Breast epithelium (tissue), 4 donors: ENCODE measurements around the gene CBLN3. TPM values are rescaled to one million over a fixed set of nuclear protein-coding genes. Genes with fewer than 3 reads are reported as not detected.

ENCODE experiments used
- DNase-seq, 2 donors: peaks; one replicate each; pipeline ENCODE4 v3.0.0-alpha.2; 2019; ENCODE audit warnings: low spot score in 2 of 2
- H3K27ac ChIP-seq, 2 donors: fragments of 200-600 bp; sonication (generic) in 1 of 2; one replicate each; pipeline ENCODE4 v1.5.1; 2016 to 2019; ENCODE audit warnings: mild to moderate bottlenecking in 1 of 2
- H3K27me3 ChIP-seq, 2 donors: fragments of 200-600 bp; sonication (generic) in 1 of 2; one replicate each; pipeline versions ENCODE4 v1.5.1 to v1.6.0; 2017 to 2019; ENCODE audit warnings: control low read depth in 1 of 2, mild to moderate bottlenecking in 1 of 2
- H3K36me3 ChIP-seq: fragments of 200-600 bp; one replicate; pipeline ENCODE4 v1.5.1; 2019
- H3K4me1 ChIP-seq, 2 donors: fragments of 200-600 bp; sonication (generic); one replicate each; pipeline ENCODE4 v1.5.1; 2016 to 2019; ENCODE audit warnings: control low read depth in 1 of 2
- H3K4me3 ChIP-seq, 3 donors: fragments of 200-600 bp; sonication (generic); 1 replicate in 2 of 3; 2 replicates in 1 of 3; pipeline ENCODE4 v1.5.1; 2016 to 2019; ENCODE audit warnings: mild to moderate bottlenecking in 3 of 3, moderate library complexity in 2 of 3
- H3K9me3 ChIP-seq, 2 donors: fragments of 200-600 bp; sonication (generic) in 1 of 2; one replicate each; pipeline ENCODE4 v1.5.1; 2016 to 2019; ENCODE audit warnings: control low read depth in 1 of 2
- POLR2A ChIP-seq: fragments of 450-650 bp; IDR thresholded peaks from one replicate; pipeline ENCODE4 v1.6.1; 2016; ENCODE audit warnings: antibody characterized with exemption, mild to moderate bottlenecking, moderate library complexity
- POLR2AphosphoS5 ChIP-seq, 3 donors: sonication (generic); formaldehyde crosslinking; IDR thresholded peaks; one replicate each; pipeline ENCODE4 v1.6.1; 2017; ENCODE audit warnings: antibody characterized with exemption in 3 of 3
- intact Hi-C: fragments of 100-400 bp; cut with DNase I; formaldehyde crosslinking; loops from one replicate; pipeline ENCODE4 v1.15.1; 2023; ENCODE audit warnings: low total_unique reads
- total RNA-seq, 3 donors: library from RNA; depleted of rRNA; stranded (reverse); fragments of >200 nt; gene quantifications; one replicate each; pipeline ENCODE4 v1.1.0, GENCODE V29; 2016
- TF ChIP-seq, protein P1 (sequence below), 3 donors: fragments of 450-650 bp; IDR thresholded peaks; one replicate each; pipeline ENCODE4 v1.5.1; 2016 to 2017; ENCODE audit warnings: antibody characterized with exemption in 3 of 3, mild to moderate bottlenecking in 3 of 3, moderate library complexity in 3 of 3

CBLN3 gene
- total RNA-seq, 3 donors from 2014 or later = 1.6 to 3.8 (median 2.3) TPM

DNA sequence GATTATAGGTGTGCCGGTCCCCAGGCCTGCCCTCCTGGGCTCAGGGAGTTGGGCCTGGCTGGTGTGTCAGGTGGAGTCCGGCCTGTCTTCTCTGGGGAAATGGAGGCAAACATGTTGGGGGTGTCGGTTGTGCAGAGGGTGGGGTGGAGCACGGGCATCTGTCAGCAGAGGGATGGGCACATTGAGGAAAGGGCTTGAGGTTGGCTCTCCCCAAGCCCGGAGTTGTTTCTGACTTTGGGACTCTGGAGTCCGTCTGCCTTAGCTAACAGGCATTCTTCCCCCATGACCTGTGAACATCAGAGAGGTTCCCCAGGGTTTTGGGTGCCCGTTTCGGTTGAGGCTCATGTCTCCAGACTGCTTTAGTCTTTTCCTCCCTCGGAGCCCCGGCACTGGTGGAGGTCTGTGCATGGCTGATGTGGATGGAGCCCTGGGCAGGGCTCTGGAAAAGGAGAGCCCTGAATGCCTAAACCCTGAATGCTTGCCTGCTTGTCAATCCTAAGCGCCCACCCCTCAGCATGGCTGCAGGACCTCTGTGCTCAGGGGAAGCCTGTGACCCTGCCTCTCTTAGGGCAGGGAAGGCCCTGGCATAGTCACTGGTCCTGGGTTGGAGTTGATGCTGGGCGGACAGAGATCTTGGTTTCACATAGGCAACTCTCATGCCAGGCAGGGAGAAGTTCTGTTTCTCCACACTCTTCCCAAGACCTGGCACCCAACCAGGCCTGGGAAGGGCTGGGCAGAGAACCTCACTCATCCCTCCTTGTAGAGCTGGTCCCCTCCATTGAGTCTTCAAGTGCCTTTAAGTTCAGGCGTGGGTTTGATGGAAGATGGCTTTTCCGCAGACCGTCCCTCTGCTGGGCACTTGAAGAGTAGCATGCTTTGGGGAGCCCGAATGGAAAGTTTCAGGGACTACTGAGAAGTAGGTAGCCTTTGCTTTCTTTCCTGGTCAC lies 17.8 kb downstream of the CBLN3 start:
- Histone ChIP-seq H3K27ac (no peak overlapping the region), H3K36me3 (no peaks in the 10 kb centered on the region), H3K4me1 (no peaks in the 10 kb centered on the region), H3K9me3 (no peaks in the 10 kb centered on the region), H3K27me3 (no peaks in the 10 kb centered on the region), H3K4me3 (no peak overlapping the region)
- TF ChIP-seq, protein P1, sequence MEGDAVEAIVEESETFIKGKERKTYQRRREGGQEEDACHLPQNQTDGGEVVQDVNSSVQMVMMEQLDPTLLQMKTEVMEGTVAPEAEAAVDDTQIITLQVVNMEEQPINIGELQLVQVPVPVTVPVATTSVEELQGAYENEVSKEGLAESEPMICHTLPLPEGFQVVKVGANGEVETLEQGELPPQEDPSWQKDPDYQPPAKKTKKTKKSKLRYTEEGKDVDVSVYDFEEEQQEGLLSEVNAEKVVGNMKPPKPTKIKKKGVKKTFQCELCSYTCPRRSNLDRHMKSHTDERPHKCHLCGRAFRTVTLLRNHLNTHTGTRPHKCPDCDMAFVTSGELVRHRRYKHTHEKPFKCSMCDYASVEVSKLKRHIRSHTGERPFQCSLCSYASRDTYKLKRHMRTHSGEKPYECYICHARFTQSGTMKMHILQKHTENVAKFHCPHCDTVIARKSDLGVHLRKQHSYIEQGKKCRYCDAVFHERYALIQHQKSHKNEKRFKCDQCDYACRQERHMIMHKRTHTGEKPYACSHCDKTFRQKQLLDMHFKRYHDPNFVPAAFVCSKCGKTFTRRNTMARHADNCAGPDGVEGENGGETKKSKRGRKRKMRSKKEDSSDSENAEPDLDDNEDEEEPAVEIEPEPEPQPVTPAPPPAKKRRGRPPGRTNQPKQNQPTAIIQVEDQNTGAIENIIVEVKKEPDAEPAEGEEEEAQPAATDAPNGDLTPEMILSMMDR (IDR thresholded peaks at IDR 0.05) = peak in 2 of 3 donors; percentile 61 to 77
- TF ChIP-seq POLR2AphosphoS5 (IDR thresholded peaks at IDR 0.05) (no peak), POLR2A (no peak)
- intact Hi-C loops = no loop called here
- no peak for DNase-seq

DNA sequence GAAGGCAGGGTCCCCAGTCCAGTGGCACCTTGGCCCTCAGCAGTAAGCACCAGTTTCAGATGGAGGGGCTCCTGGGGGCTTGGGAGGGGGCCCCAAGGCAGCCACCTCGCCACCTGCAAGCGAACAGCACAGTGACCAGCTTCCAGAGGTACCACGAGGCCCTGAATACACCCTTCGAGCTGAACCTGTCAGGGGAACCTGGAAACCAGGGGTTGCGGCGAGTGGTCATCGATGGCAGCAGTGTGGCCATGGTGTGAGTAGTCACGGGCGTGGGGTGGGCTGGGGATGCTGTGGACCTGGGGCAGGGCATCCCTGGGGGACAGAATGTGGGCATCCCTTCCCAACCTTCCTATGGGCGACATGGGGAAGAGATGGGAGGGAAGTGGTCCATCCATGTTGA lies 19.5 kb downstream of the CBLN3 start:
- Histone ChIP-seq H3K9me3 (no peaks in the 10 kb centered on the region), H3K4me1 (no peaks in the 10 kb centered on the region), H3K4me3 (no peak overlapping the region), H3K36me3 (no peaks in the 10 kb centered on the region), H3K27ac (no peak overlapping the region), H3K27me3 (no peaks in the 10 kb centered on the region)
- TF ChIP-seq, protein P1 (IDR thresholded peaks at IDR 0.05) = no peak
- TF ChIP-seq POLR2A = no peak
- no peak for DNase-seq
- intact Hi-C loops = no loop called here

DNA sequence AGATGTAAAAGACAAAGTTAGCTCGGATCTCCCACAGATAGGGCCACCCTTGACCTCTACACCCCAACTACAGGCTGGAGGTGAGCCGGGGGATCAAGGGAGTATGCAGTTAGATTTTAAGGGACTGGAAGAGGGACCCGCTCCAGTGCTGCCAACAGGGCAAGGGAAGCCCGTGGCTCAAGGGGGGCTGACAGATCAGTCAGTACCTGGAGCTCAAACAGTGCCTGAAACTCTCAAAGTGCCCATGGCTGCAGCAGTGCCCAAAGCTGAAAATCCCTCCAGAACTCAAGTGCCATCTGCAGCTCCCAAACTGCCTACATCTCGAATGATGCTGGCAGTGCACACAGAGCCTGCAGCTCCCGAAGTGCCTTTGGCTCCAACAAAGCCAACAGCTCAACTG lies 20.3 kb downstream of the CBLN3 start:
- TF ChIP-seq POLR2AphosphoS5 (IDR thresholded peaks at IDR 0.05) (no peak), POLR2A (no peak)
- TF ChIP-seq, protein P1 (IDR thresholded peaks at IDR 0.05) = no peak
- H3K4me1 ChIP-seq = no peaks in the 10 kb centered on the region
- no peak for DNase-seq
- no peak overlapping the region for H3K4me3 ChIP-seq
- intact Hi-C loops = no loop called here
- H3K27ac ChIP-seq = no peak overlapping the region
- H3K36me3 ChIP-seq = no peaks in the 10 kb centered on the region
- no peaks in the 10 kb centered on the region for H3K9me3 ChIP-seq
- H3K27me3 ChIP-seq = no peaks in the 10 kb centered on the region

DNA sequence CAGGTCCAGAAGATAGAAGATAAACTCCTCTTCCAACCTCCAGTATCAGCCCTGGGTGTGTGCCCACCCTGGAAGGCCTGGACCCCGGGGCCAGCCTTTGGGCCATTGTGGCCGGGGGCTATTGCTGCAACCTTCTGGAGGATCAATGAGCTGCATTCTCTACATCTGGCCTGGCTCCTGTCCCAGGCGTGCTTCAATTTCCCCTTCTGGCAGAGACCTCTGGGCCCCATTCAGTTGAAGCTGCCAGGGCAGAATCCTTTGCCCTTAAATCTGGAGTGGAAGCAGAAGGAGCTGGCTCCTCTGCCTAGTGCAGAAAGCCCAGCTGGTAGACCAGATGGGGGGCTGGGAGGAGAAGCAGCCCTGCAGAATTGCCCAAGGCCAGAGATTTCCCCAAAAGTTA lies 20.7 kb downstream of the CBLN3 start:
- Histone ChIP-seq H3K27me3 (no peaks in the 10 kb centered on the region), H3K27ac (no peak overlapping the region), H3K9me3 (no peaks in the 10 kb centered on the region), H3K4me1 (no peaks in the 10 kb centered on the region), H3K36me3 (no peaks in the 10 kb centered on the region), H3K4me3 (no peak overlapping the region)
- TF ChIP-seq, protein P1 (IDR thresholded peaks at IDR 0.05) = no peak
- TF ChIP-seq POLR2A (no peak), POLR2AphosphoS5 (IDR thresholded peaks at IDR 0.05) (no peak)
- intact Hi-C loops = no loop called here
- no peak for DNase-seq

DNA sequence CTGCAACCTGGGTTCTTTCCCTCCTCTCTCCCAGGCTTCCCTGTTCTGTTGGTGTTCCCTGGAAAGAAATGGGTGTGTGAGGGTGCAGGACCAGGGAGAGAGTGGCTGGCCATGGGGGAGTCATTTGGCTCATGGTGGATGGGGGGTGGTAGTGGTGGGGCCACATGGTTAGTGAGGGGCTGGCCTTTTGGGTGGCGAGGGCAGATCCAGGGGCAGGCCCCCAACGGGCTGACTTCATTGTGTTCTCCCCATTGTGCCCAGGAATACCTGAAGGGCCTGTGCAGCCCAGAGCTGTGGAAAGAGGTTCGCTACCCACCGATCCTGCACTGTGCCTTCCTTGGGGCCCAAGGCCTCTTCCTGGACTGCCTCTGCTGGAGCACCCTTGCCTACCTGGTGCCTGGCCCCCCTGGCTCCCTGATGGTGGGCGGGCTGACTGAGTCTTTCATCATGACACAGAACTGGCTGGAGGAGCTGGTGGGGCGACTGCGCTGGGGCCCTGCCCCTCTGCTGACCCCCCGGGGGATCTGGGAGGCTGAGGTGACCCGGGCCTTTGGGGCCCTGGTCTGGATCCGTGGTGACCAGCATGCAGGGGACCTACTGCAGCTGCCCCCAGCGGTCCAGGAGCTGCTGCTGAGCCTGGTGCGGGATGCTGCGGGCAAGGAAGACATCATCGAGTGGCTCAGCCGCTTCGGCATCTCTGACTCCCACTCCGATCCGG lies 21.7 kb downstream of the CBLN3 start:
- intact Hi-C loops = no loop called here
- H3K9me3 ChIP-seq = no peaks in the 10 kb centered on the region
- TF ChIP-seq POLR2AphosphoS5 (IDR thresholded peaks at IDR 0.05) (no peak), POLR2A (no peak)
- TF ChIP-seq, protein P1 (IDR thresholded peaks at IDR 0.05) = no peak
- H3K4me3 ChIP-seq = no peak overlapping the region
- DNase-seq = no peak
- H3K4me1 ChIP-seq = no peaks in the 10 kb centered on the region
- no peaks in the 10 kb centered on the region for H3K27me3 ChIP-seq
- no peaks in the 10 kb centered on the region for H3K36me3 ChIP-seq
- no peak overlapping the region for H3K27ac ChIP-seq
